Kidney (tissue), 14 donors: Measurements from ENCODE around the gene SNX17. TPM values are rescaled to one million over a fixed set of nuclear protein-coding genes. Genes with fewer than 3 reads are reported as not detected.
"Not testable (repeated sequence)": the region's sequence is repeated elsewhere in the genome, so short reads cannot be mapped to it uniquely, and the experiment has no call there.

Experiments
- DNase-seq, 5 donors: peaks; one replicate each; pipeline ENCODE4 v3.0.0-alpha.2; 2013 to 2020
- FAIRE-seq: peaks from 2 replicates; lab custom pipeline; 2012; peaks lifted over from hg19 to GRCh38; lab: Jason Lieb, UNC
- H3K27ac ChIP-seq, 2 donors: one replicate each; pipeline ENCODE4 v1.7.0; 2013; ENCODE audit warnings: low read depth in 2 of 2, low read length in 2 of 2, inconsistent platforms in 1 of 2
- H3K27me3 ChIP-seq: one replicate; pipeline ENCODE4 v1.7.1; 2013; ENCODE audit warnings: low read length, inconsistent platforms; ENCODE audit not compliant: control insufficient read depth, insufficient read depth
- H3K36me3 ChIP-seq, 3 donors: one replicate each; pipeline versions ENCODE4 v1.7.0 to v1.7.1; 2013; ENCODE audit warnings: low read length in 3 of 3, control low read depth in 1 of 3, inconsistent platforms in 1 of 3; ENCODE audit not compliant: insufficient read depth in 3 of 3, control insufficient read depth in 2 of 3
- H3K4me1 ChIP-seq, 3 donors: one replicate each; pipeline versions ENCODE4 v1.7.0 to v1.7.1; 2013; ENCODE audit warnings: low read length in 3 of 3, inconsistent platforms in 1 of 3, low read depth in 1 of 3; ENCODE audit not compliant: control insufficient read depth in 2 of 3, insufficient read depth in 2 of 3
- H3K4me3 ChIP-seq, 3 donors: one replicate each; pipeline versions ENCODE4 v1.7.0 to v1.8.1; 2013; ENCODE audit warnings: low read length in 3 of 3, control low read depth in 1 of 3, inconsistent platforms in 1 of 3
- H3K9ac ChIP-seq, 3 donors: one replicate each; pipeline versions ENCODE4 v1.7.0 to v1.7.1; 2013; ENCODE audit warnings: low read length in 3 of 3, control low read depth in 1 of 3, inconsistent platforms in 1 of 3
- H3K9me3 ChIP-seq, 3 donors: one replicate each; pipeline versions ENCODE4 v1.7.0 to v1.7.1; 2013; ENCODE audit warnings: low read length in 3 of 3, control low read depth in 1 of 3, inconsistent platforms in 1 of 3; ENCODE audit not compliant: control insufficient read depth in 2 of 3, insufficient read depth in 1 of 3
- CTCF ChIP-seq: IDR thresholded peaks from 3 replicates; pipeline ENCODE4 v1.5.1; 2012; ENCODE audit warnings: mild to moderate bottlenecking, moderate library complexity, borderline replicate concordance; ENCODE audit not compliant: insufficient read depth; ENCODE audit errors: extremely low read depth
- intact Hi-C: fragments of 100-400 bp; cut with DNase I; formaldehyde crosslinking; loops from one replicate; pipeline ENCODE4 v1.11.1; 2022
- polyA plus RNA-seq: library from polyadenylated mRNA; stranded (reverse); fragments of 350-450 nt; fragmentation: Illumina TruSeq; extraction: RNeasy Lipid Tissue Mini Kit (QIAGEN cat#74804); gene quantifications from one replicate; pipeline ENCODE4 v1.2.3, GENCODE V29; 2014; ENCODE audit warnings: low read depth, low replicate concordance; ENCODE audit not compliant: insufficient read depth
- total RNA-seq: library from RNA; stranded (reverse); fragmentation: NEBNext Ultra II Directional; extraction: Animal tissue kit (Norgen Biotek cat#: 25700); gene quantifications from one replicate; pipeline ENCODE4 v1.2.1, GENCODE V29; 2021
- donor health status: control.
- donor health status: control.
- donor health status: control.
- donor health status: control.
- donor health status: control.
- donor health status: DM: yes; HTN: yes; CAD: no.
- donor health status: Normal renal cell carcinoma (clear cell type).

SNX17 gene
- total and polyA plus RNA-seq, 2 donors from 2014 or later, result 98.7 to 115 TPM

- H3K36me3 ChIP-seq, result no peaks in the 10 kb centered on the region
- no peak for FAIRE-seq
- no peak for DNase-seq
- H3K4me1 ChIP-seq, result no peaks in the 10 kb centered on the region
- H3K9ac ChIP-seq, result no peak overlapping the region
- TF ChIP-seq CTCF, result no peak
- H3K27me3 ChIP-seq, result no peaks in the 10 kb centered on the region
- no peak overlapping the region for H3K27ac ChIP-seq
- H3K4me3 ChIP-seq, result no peak overlapping the region
- no peaks in the 10 kb centered on the region for H3K9me3 ChIP-seq
- intact Hi-C loops, result no loop called here
These were observed 20.2 kb upstream of the SNX17 start for GRCh38 chr2:27350106-27350693.

GRCh38 chr2:27351802-27352598 is 18.4 kb upstream of the SNX17 start:
- H3K9ac ChIP-seq, result no peak overlapping the region
- no peaks in the 10 kb centered on the region for H3K27me3 ChIP-seq
- no peak overlapping the region for H3K4me3 ChIP-seq
- H3K9me3 ChIP-seq, result no peaks in the 10 kb centered on the region
- peaks cover 0 to 3% (median 0%) of the 10 kb centered on the region in 3 donors for H3K4me1 ChIP-seq
- DNase-seq (no peak), FAIRE-seq (no peak)
- intact Hi-C loops, result no loop called here
- H3K36me3 ChIP-seq, result no peaks in the 10 kb centered on the region
- no peak for TF ChIP-seq CTCF
- H3K27ac ChIP-seq, result no peak overlapping the region

- intact Hi-C loops, H3K27me3 ChIP-seq, H3K27ac ChIP-seq, H3K4me3 ChIP-seq, H3K9me3 ChIP-seq, H3K36me3 ChIP-seq, H3K4me1 ChIP-seq, H3K9ac ChIP-seq, DNase-seq, FAIRE-seq: not testable (repeated sequence)
These were observed 17.0 kb upstream of the SNX17 start for GRCh38 chr2:27353386-27353761.

- no peak overlapping the region for H3K9ac ChIP-seq
- FAIRE-seq (no peak), DNase-seq (peak in 2 of 5 donors; percentile 29 to 49)
- H3K27ac ChIP-seq, result no peak overlapping the region
- intact Hi-C loops, result no loop called here
- no peaks in the 10 kb centered on the region for H3K36me3 ChIP-seq
- H3K9me3 ChIP-seq, result no peaks in the 10 kb centered on the region
- H3K4me3 ChIP-seq, result no peak overlapping the region
- peaks cover 0 to 10% (median 8%) of the 10 kb centered on the region in 3 donors for H3K4me1 ChIP-seq
- no peak for TF ChIP-seq CTCF
- no peaks in the 10 kb centered on the region for H3K27me3 ChIP-seq
These were observed 16.4 kb upstream of the SNX17 start for GRCh38 chr2:27353762-27354596.
